Tibial nerve (tissue), 4 donors: ENCODE results near the gene KRTAP6-3. TPM values are rescaled to one million over a fixed set of nuclear protein-coding genes. Genes with fewer than 3 reads are reported as not detected.

Source experiments
- DNase-seq, 2 donors: peaks; one replicate each; pipeline ENCODE4 v3.0.0-alpha.2; 2019; ENCODE audit warnings: low spot score in 2 of 2
- H3K27ac ChIP-seq, 4 donors: fragments of 200-600 bp; sonication (generic) in 3 of 4; one replicate each; pipeline ENCODE4 v1.5.1; 2017 to 2019; ENCODE audit warnings: mild to moderate bottlenecking in 1 of 4
- H3K27me3 ChIP-seq, 2 donors: fragments of 200-600 bp; sonication (generic) in 1 of 2; one replicate each; pipeline versions ENCODE4 v1.5.1 to v1.6.0; 2017 to 2019
- H3K36me3 ChIP-seq, 3 donors: fragments of 200-600 bp; sonication (generic); one replicate each; pipeline ENCODE4 v1.5.1; 2018 to 2019
- H3K4me1 ChIP-seq, 4 donors: fragments of 200-600 bp; sonication (generic) in 3 of 4; one replicate each; pipeline ENCODE4 v1.5.1; 2017 to 2019
- H3K4me3 ChIP-seq, 4 donors: fragments of 200-600 bp; sonication (generic) in 3 of 4; one replicate each; pipeline ENCODE4 v1.5.1; 2017 to 2019; ENCODE audit warnings: mild to moderate bottlenecking in 1 of 4, moderate library complexity in 1 of 4
- H3K9me3 ChIP-seq, 4 donors: fragments of 200-600 bp; sonication (generic) in 3 of 4; one replicate each; pipeline ENCODE4 v1.5.1; 2017 to 2019
- EP300 ChIP-seq, 2 donors: sonication (generic); formaldehyde crosslinking; IDR thresholded peaks; one replicate each; pipeline ENCODE4 v1.6.1; 2017; ENCODE audit warnings: antibody characterized with exemption in 2 of 2, mild to moderate bottlenecking in 1 of 2
- POLR2A ChIP-seq, 2 donors: fragments of 450-650 bp; IDR thresholded peaks; one replicate each; pipeline ENCODE4 v1.6.1; 2017; ENCODE audit warnings: antibody characterized with exemption in 2 of 2, mild to moderate bottlenecking in 2 of 2, moderate library complexity in 2 of 2
- WGBS, 2 donors: methylation state at CpG; one replicate each; pipeline ENCODE4 v1.1.5; 2018; 5-methylcytosine and 5-hydroxymethylcytosine counted together
- total RNA-seq, 4 donors: library from RNA; depleted of rRNA; stranded (reverse); fragments of >200 nt; gene quantifications; one replicate each; pipeline ENCODE4 v1.1.0, GENCODE V29; 2016
- TF ChIP-seq, protein P1 (sequence below), 5 experiments: fragments of 200-600 bp in 3 of 5; fragments of 450-650 bp in 2 of 5; sonication (generic) in 3 of 5; IDR thresholded peaks; one replicate each; pipeline ENCODE4 v1.5.1; 2016 to 2019; ENCODE audit warnings: antibody characterized with exemption in 5 of 5, mild to moderate bottlenecking in 3 of 5, moderate library complexity in 2 of 5

KRTAP6-3 gene
- total RNA-seq, 4 donors from 2014 or later: not detected

DNA sequence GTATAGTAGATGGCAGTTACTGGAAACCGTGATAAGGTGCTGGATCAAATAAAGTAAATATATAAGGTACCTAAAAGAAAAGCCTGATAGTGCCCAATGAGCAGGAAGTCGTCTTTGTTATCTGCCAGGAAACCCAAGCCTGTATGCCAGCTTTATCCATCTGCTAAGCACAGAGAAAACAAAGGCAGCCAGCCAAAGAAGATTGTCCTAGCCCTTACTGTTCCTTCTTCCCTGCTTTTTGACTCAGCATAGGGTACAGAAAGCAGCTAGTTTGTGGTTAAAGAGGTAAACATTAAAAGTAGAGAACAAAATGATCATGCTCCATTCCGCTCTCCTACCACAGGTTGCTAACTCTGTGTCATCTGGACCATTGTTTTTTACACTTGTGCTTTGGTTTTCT lies 12.1 kb upstream of the KRTAP6-3 start:
- Histone ChIP-seq H3K36me3 (no peaks in the 10 kb centered on the region), H3K4me1 (no peaks in the 10 kb centered on the region), H3K4me3 (no peak overlapping the region), H3K27me3 (no peaks in the 10 kb centered on the region), H3K27ac (no peak overlapping the region), H3K9me3 (no peaks in the 10 kb centered on the region)
- DNase-seq: no peak
- WGBS, 2 donors: 74 to 77% methylated on average over 3 of the region's 3 CpGs
- TF ChIP-seq, protein P1, sequence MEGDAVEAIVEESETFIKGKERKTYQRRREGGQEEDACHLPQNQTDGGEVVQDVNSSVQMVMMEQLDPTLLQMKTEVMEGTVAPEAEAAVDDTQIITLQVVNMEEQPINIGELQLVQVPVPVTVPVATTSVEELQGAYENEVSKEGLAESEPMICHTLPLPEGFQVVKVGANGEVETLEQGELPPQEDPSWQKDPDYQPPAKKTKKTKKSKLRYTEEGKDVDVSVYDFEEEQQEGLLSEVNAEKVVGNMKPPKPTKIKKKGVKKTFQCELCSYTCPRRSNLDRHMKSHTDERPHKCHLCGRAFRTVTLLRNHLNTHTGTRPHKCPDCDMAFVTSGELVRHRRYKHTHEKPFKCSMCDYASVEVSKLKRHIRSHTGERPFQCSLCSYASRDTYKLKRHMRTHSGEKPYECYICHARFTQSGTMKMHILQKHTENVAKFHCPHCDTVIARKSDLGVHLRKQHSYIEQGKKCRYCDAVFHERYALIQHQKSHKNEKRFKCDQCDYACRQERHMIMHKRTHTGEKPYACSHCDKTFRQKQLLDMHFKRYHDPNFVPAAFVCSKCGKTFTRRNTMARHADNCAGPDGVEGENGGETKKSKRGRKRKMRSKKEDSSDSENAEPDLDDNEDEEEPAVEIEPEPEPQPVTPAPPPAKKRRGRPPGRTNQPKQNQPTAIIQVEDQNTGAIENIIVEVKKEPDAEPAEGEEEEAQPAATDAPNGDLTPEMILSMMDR (IDR thresholded peaks at IDR 0.05): no peak
- TF ChIP-seq POLR2A (IDR thresholded peaks at IDR 0.05) (no peak), EP300 (IDR thresholded peaks at IDR 0.05) (no peak)

DNA sequence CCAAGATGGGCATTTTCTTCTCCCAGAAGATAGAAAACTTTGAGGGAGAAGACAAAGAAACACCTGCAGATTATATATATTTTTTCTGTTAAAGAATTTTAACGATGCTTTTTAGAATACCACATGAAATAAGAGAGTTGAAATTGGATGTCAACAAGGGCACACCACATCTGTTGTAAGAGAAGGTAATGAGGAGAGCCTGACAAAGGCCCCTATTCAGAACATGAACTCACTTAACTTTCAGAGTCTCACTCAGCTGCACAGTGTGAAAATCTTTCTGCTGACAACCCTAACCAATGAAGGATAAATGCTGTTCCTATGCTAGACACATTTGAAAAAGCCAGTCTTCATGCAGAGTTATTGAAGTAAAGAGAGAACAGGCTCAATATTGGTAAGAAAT lies 9.4 kb upstream of the KRTAP6-3 start:
- H3K4me1 ChIP-seq: no peaks in the 10 kb centered on the region
- H3K9me3 ChIP-seq: no peaks in the 10 kb centered on the region
- H3K27me3 ChIP-seq: no peaks in the 10 kb centered on the region
- no peak overlapping the region for H3K27ac ChIP-seq
- DNase-seq: no peak
- 24 to 31% methylated on average over 1 of the region's 1 CpG for WGBS, 2 donors
- TF ChIP-seq, protein P1 (IDR thresholded peaks at IDR 0.05): no peak
- TF ChIP-seq POLR2A (IDR thresholded peaks at IDR 0.05) (no peak), EP300 (IDR thresholded peaks at IDR 0.05) (no peak)
- H3K36me3 ChIP-seq: no peaks in the 10 kb centered on the region
- H3K4me3 ChIP-seq: no peak overlapping the region

DNA sequence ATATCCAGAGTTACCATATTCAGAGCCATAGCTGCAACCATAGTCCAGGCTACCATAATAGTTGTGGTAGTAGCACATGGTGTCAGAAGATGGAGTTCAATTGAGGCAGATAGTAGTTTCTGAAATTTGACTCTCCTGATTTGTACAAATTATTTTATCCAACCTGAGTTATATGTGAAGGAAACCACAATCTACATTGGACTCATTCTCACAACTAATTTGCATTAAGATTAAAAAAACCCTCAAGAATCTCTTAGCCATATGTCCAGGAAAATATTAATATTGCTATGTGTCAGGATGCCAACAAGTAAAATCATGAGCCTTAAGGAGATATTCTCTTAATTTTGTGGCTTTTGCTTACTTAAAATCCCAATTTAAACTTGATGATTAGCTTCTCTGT lies 1.9 kb upstream of the KRTAP6-3 start, which contains the start of gene KRTAP22-2:
KRTAP22-2 (minus strand) TSS at position 101 of the 400 bp plus-strand sequence.
- TF ChIP-seq, protein P1 (IDR thresholded peaks at IDR 0.05): no peak
- TF ChIP-seq EP300 (IDR thresholded peaks at IDR 0.05) (no peak), POLR2A (IDR thresholded peaks at IDR 0.05) (no peak)
- Histone ChIP-seq H3K9me3 (no peaks in the 10 kb centered on the region), H3K27ac (no peak within 1 kb of the TSS), H3K4me1 (no peaks in the 10 kb centered on the region), H3K36me3 (no peaks in the 10 kb centered on the region), H3K27me3 (no peaks in the 10 kb centered on the region), H3K4me3 (no peak within 1 kb of the TSS)
- no peak for DNase-seq

DNA sequence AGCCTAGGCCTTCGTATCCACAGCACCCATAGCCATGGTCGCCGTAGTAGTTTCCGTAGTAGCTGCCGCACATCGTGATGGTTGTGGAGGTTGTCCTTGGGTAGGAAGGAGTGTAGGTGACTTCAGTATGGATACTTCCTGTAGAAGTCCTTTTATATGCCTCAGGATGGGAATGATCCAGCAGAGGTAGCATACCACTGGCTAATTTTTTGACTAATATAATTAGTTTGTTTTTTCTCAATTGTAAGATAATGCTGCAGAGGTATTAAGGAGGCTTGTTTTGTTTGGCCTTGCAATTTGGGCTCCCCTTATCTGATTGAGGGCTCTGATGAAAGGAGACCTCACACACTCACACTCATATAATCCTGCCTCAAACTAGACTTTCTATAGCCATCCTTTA lies 6.6 kb downstream of the KRTAP6-3 start, which contains the start of gene KRTAP6-2:
KRTAP6-2 (minus strand) TSS at position 101 of the 400 bp plus-strand sequence; CDS start at position 73, 28 bp downstream.
- TF ChIP-seq POLR2A (IDR thresholded peaks at IDR 0.05): no peak
- TF ChIP-seq, protein P1 (IDR thresholded peaks at IDR 0.05): no peak
- no peak for TF ChIP-seq EP300 (IDR thresholded peaks at IDR 0.05)
- Histone ChIP-seq H3K4me3 (no peak within 1 kb of the TSS), H3K27ac (no peak within 1 kb of the TSS), H3K4me1 (no peaks in the 10 kb centered on the region), H3K27me3 (no peaks in the 10 kb centered on the region), H3K36me3 (no peaks in the 10 kb centered on the region), H3K9me3 (no peaks in the 10 kb centered on the region)
- no peak for DNase-seq
- WGBS, 2 donors: 94 to 96% methylated on average over 5 to 6 of the region's 6 CpGs

DNA sequence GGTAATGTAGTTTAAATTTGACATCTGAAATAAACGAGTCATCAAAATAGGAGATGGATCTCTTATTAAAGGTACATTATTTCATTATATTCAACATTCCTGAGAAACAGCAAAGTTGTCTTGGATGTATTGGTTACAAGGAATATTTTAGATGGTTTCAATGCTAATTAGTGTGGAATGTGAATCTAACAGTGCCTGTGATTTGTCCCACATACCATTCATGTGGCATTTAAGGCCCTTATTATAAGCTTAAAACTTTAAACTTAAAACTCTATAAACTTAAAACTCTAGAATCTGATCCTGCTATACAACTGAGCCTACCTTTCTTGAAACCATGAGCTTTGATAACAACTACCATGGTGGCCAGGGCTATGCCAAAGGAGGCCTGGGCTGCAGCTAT lies 8.5 kb downstream of the KRTAP6-3 start, which contains the start of gene KRTAP22-1:
KRTAP22-1 (plus strand) TSS at position 301 of the 400 bp plus-strand sequence.
- H3K4me1 ChIP-seq: no peaks in the 10 kb centered on the region

More for the DNA sequence above, 8.5 kb downstream of the KRTAP6-3 start, which contains the start of gene KRTAP22-1:
- DNase-seq: no peak
- Histone ChIP-seq H3K9me3 (no peaks in the 10 kb centered on the region), H3K36me3 (no peaks in the 10 kb centered on the region), H3K27ac (no peak within 1 kb of the TSS), H3K4me3 (no peak within 1 kb of the TSS), H3K27me3 (no peaks in the 10 kb centered on the region)
- 42 to 60% methylated on average over 1 of the region's 1 CpG for WGBS, 2 donors
- no peak for TF ChIP-seq EP300 (IDR thresholded peaks at IDR 0.05)
- TF ChIP-seq POLR2A (IDR thresholded peaks at IDR 0.05): no peak
- TF ChIP-seq, protein P1 (IDR thresholded peaks at IDR 0.05): no peak
